GM23338 (cell line): ENCODE measurements around the gene TYW1. TPM values are rescaled to one million over a fixed set of nuclear protein-coding genes. Genes with fewer than 3 reads are reported as not detected.
"Not testable (repeated sequence)": the region's sequence is repeated elsewhere in the genome, so short reads cannot be mapped to it uniquely, and the experiment has no call there.

Experiments
- ATAC-seq: fragments of 200-7000 bp; cut with Tn5 transposase; 3 replicates; pipeline ENCODE4 v1.9.1; 2020
- DNase-seq: peaks from one replicate; pipeline ENCODE4 v3.0.0-alpha.2; 2015; ENCODE audit warnings: low spot score
- H2AFZ ChIP-seq: fragments of 200-600 bp; sonication (generic); 2 replicates; pipeline ENCODE4 v1.8.0; 2016; ENCODE audit warnings: antibody characterized with exemption, mild to moderate bottlenecking, moderate library complexity
- H3F3A ChIP-seq: fragments of 200-600 bp; sonication (generic); replicated peaks from 2 replicates; pipeline ENCODE4 v1.8.0; 2017; ENCODE audit warnings: antibody characterized with exemption, mixed run types, low read depth
- H3K27ac ChIP-seq: fragments of 200-600 bp; sonication (generic); 2 replicates; pipeline ENCODE4 v1.6.1; 2016; ENCODE audit warnings: low read depth
- H3K27me3 ChIP-seq: fragments of 200-600 bp; sonication (generic); 2 replicates; pipeline ENCODE4 v1.8.0; 2016; ENCODE audit warnings: mild to moderate bottlenecking, mixed run types, moderate library complexity; ENCODE audit not compliant: insufficient read depth
- H3K36me3 ChIP-seq: fragments of 200-600 bp; sonication (generic); 2 replicates; pipeline ENCODE4 v1.8.0; 2016; ENCODE audit warnings: mild to moderate bottlenecking; ENCODE audit not compliant: insufficient read depth
- H3K4me1 ChIP-seq: fragments of 200-600 bp; sonication (generic); 2 replicates; pipeline ENCODE4 v1.8.0; 2016; ENCODE audit warnings: mild to moderate bottlenecking, moderate library complexity; ENCODE audit not compliant: insufficient read depth
- H3K4me2 ChIP-seq: fragments of 200-600 bp; sonication (generic); 2 replicates; pipeline ENCODE4 v1.7.1; 2017; ENCODE audit warnings: mixed run types
- H3K4me3 ChIP-seq: fragments of 200-600 bp; sonication (generic); 2 replicates; pipeline ENCODE4 v1.6.1; 2016; ENCODE audit warnings: mixed run types
- H3K79me2 ChIP-seq: fragments of 200-600 bp; sonication (generic); replicated peaks from 2 replicates; pipeline ENCODE4 v1.8.0; 2017; ENCODE audit warnings: mild to moderate bottlenecking; ENCODE audit not compliant: insufficient read depth
- H3K9me2 ChIP-seq: fragments of 200-600 bp; sonication (generic); 2 replicates; pipeline ENCODE4 v1.8.0; 2017; ENCODE audit not compliant: insufficient read depth
- H4K20me1 ChIP-seq: fragments of 200-600 bp; sonication (generic); replicated peaks from 2 replicates; pipeline ENCODE4 v1.8.0; 2017; ENCODE audit warnings: mild to moderate bottlenecking; ENCODE audit not compliant: insufficient read depth
- H3K27ac Mint-ChIP-seq: 2 replicates; pipeline ENCODE4 v1.8.0; 2020; ENCODE audit warnings: inconsistent platforms, mild to moderate bottlenecking, moderate library complexity, mixed read lengths
- H3K27me3 Mint-ChIP-seq: 3 replicates; pipeline ENCODE4 v1.8.0; 2022; ENCODE audit warnings: low read depth, mild to moderate bottlenecking, moderate library complexity, mixed read lengths, inconsistent platforms; ENCODE audit not compliant: insufficient read depth, poor library complexity
- H3K36me3 Mint-ChIP-seq: 3 replicates; pipeline ENCODE4 v1.8.0; 2021; ENCODE audit warnings: low read depth, mild to moderate bottlenecking, inconsistent platforms, moderate library complexity, mixed read lengths
- H3K4me1 Mint-ChIP-seq: 3 replicates; pipeline ENCODE4 v1.8.0; 2020; ENCODE audit warnings: mild to moderate bottlenecking, inconsistent platforms, mixed read lengths
- H3K4me3 Mint-ChIP-seq: 3 replicates; pipeline ENCODE4 v1.8.0; 2021; ENCODE audit warnings: moderate library complexity, mild to moderate bottlenecking, inconsistent platforms, mixed read lengths
- H3K9me3 Mint-ChIP-seq: 3 replicates; pipeline ENCODE4 v1.8.0; 2020; ENCODE audit warnings: moderate library complexity, mild to moderate bottlenecking, inconsistent platforms, mixed read lengths
- ZNF331 ChIP-seq: fragments of 250-450 bp; sonication (Bioruptor Pico); IDR thresholded peaks from 2 replicates; pipeline ENCODE4 v1.5.0; 2020; ENCODE audit warnings: low read depth, mild to moderate bottlenecking, moderate library complexity
- ZNF462 ChIP-seq: fragments of 250-450 bp; sonication (Bioruptor Pico); IDR thresholded peaks from 2 replicates; pipeline ENCODE4 v1.5.0; 2020; ENCODE audit warnings: mild to moderate bottlenecking, moderate library complexity
- polyA plus RNA-seq: library from polyadenylated mRNA; unstranded; fragments of >200 nt; fragmentation: Nextera tagmentation; extraction: Ambion mirVana; gene quantifications from 2 replicates; pipeline ENCODE4 v1.2.1, GENCODE V29; 2016
- total RNA-seq: library from RNA; depleted of rRNA; stranded (reverse); fragments of >200 nt; shearing (Covaris generic); gene quantifications from 2 replicates; pipeline ENCODE4 v1.2.3, GENCODE V29; 2014
- TF ChIP-seq, protein P1 (sequence below): IDR thresholded peaks from 2 replicates; pipeline ENCODE4 v1.6.1; 2016; ENCODE audit warnings: antibody characterized with exemption

Gene TYW1
- total and polyA plus RNA-seq, 2 experiments from 2014 or later: 15.2 to 18.1 TPM

DNA sequence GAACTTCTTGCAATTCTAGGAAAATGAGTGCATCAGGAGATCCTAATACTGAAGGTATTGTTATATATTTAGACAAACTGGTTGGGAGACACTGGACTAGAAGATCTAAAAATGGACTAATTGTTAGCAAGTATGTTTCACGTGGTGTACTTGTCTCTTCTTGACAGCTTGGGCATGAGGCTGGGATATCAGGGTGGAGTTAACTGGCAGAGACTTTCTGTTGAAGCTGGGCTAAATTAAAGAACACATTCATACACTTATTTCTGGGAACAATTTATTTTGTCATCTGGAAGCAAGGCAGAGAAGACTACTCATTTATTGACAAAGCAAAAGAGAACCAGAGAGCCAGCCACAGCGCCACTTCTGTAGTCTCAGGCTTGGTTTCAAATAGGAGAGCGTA is 25.9 kb downstream of the TYW1 start (continued):
- TF ChIP-seq ZNF462 (no peak), ZNF331 (CRISPR knock-in tag) (no peak)
- TF ChIP-seq, protein P1, sequence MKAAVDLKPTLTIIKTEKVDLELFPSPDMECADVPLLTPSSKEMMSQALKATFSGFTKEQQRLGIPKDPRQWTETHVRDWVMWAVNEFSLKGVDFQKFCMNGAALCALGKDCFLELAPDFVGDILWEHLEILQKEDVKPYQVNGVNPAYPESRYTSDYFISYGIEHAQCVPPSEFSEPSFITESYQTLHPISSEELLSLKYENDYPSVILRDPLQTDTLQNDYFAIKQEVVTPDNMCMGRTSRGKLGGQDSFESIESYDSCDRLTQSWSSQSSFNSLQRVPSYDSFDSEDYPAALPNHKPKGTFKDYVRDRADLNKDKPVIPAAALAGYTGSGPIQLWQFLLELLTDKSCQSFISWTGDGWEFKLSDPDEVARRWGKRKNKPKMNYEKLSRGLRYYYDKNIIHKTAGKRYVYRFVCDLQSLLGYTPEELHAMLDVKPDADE: no peak

DNA sequence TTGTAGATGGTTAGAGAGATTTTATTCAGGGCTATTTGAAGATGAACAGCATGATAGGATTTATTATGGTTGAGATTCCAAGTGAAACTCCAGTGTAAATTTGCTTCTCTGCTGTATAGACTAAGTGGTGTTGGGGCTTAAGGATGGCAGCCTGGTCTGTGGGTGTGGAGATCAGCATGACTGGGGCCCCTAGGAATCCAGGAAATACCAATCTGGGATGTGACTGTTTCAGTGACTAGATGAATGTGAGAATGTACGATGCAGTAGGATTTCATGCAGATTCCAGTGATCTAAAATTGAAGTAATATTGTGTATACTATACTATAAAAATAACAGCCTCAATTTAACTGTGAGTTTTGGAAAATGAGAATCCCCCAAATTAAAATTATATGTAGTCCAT is 28.8 kb downstream of the TYW1 start:
- not testable (repeated sequence) for H3K4me2 ChIP-seq, H3K27me3 ChIP-seq, H3F3A ChIP-seq, DNase-seq, H4K20me1 ChIP-seq, ATAC-seq, H3K27me3 Mint-ChIP-seq, H3K4me3 ChIP-seq, H3K4me1 ChIP-seq, H3K27ac ChIP-seq, H2AFZ ChIP-seq, H3K4me3 Mint-ChIP-seq, H3K27ac Mint-ChIP-seq, H3K9me2 ChIP-seq, H3K4me1 Mint-ChIP-seq, H3K79me2 ChIP-seq
- peaks cover 54% of the 10 kb centered on the region for H3K36me3 Mint-ChIP-seq
- H3K36me3 ChIP-seq: peaks cover 17% of the 10 kb centered on the region
- peaks cover 14% of the 10 kb centered on the region for H3K9me3 Mint-ChIP-seq

GRCh38 chr7:67031685-67032084 is 35.1 kb downstream of the TYW1 start:
- H3K27me3 ChIP-seq, H3K27me3 Mint-ChIP-seq, H3K4me1 Mint-ChIP-seq, H3F3A ChIP-seq, H4K20me1 ChIP-seq, H3K27ac Mint-ChIP-seq, H3K79me2 ChIP-seq, H3K4me2 ChIP-seq, H3K27ac ChIP-seq, H2AFZ ChIP-seq, H3K4me3 Mint-ChIP-seq, DNase-seq, H3K4me1 ChIP-seq, H3K4me3 ChIP-seq, ATAC-seq, H3K9me2 ChIP-seq: not testable (repeated sequence)
- Mint-ChIP-seq H3K9me3 (peaks cover 14% of the 10 kb centered on the region), H3K36me3 (peaks cover 58% of the 10 kb centered on the region)
- peaks cover 11% of the 10 kb centered on the region for H3K36me3 ChIP-seq
